Measurements from ENCODE around the gene FHL2. TPM values are rescaled to one million over a fixed set of nuclear protein-coding genes. Genes with fewer than 3 reads are reported as not detected.

The FHL2 gene
- total RNA-seq, 1 donor from 2014 or later = 13.8 TPM

- TF ChIP-seq, protein P1, sequence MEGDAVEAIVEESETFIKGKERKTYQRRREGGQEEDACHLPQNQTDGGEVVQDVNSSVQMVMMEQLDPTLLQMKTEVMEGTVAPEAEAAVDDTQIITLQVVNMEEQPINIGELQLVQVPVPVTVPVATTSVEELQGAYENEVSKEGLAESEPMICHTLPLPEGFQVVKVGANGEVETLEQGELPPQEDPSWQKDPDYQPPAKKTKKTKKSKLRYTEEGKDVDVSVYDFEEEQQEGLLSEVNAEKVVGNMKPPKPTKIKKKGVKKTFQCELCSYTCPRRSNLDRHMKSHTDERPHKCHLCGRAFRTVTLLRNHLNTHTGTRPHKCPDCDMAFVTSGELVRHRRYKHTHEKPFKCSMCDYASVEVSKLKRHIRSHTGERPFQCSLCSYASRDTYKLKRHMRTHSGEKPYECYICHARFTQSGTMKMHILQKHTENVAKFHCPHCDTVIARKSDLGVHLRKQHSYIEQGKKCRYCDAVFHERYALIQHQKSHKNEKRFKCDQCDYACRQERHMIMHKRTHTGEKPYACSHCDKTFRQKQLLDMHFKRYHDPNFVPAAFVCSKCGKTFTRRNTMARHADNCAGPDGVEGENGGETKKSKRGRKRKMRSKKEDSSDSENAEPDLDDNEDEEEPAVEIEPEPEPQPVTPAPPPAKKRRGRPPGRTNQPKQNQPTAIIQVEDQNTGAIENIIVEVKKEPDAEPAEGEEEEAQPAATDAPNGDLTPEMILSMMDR (IDR thresholded peaks at IDR 0.05) = no peak
- DNase-seq (no peak), ATAC-seq (no peak)
- H3K4me3 ChIP-seq = no peak overlapping the region
- H3K27me3 ChIP-seq = peaks cover 4% of the 10 kb centered on the region
- H3K4me1 ChIP-seq = peaks cover 3% of the 10 kb centered on the region
- intact Hi-C loops (cut with DNase I) = no loop called here
- no peaks in the 10 kb centered on the region for H3K9me3 ChIP-seq
- H3K27ac ChIP-seq = no peak overlapping the region
- no peaks in the 10 kb centered on the region for H3K36me3 ChIP-seq
Measured at GRCh38 chr2:105391763-105392662, 6.8 kb downstream of the FHL2 start.

DNA sequence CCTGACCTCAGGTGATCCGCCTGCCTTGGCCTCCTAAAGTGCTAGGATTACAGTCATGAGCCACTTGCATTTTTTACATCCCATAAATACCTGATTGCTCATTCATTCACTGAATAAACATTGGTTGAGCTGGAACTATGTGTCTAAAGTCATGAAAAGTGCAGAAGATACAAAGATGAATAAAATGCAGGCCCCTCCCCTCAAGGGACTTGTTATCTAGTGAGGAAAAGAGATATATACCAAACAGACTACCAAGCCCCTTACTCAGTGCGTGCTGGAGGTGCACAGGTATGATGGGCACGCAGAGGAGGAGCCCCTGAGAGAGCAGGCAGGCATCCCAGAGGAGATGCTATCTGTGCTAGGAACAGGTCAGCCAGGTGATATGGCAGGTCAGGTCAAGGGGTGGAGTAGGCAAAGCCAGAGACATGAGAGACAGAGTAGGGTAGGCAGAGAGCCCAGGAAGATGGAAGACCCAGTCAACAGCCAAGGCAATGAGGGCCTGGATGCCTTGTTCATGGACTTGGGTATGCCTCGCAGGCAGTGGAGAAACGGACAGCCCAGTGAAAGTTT lies 7.7 kb downstream of the FHL2 start:
- Histone ChIP-seq H3K9me3 (no peaks in the 10 kb centered on the region), H3K27ac (no peak overlapping the region), H3K4me3 (no peak overlapping the region), H3K4me1 (peaks cover 3% of the 10 kb centered on the region), H3K27me3 (peaks cover 4% of the 10 kb centered on the region), H3K36me3 (no peaks in the 10 kb centered on the region)
- TF ChIP-seq, protein P1 (IDR thresholded peaks at IDR 0.05) = no peak
- DNase-seq (no peak), ATAC-seq (no peak)
- intact Hi-C loops (cut with DNase I) = no loop called here

DNA sequence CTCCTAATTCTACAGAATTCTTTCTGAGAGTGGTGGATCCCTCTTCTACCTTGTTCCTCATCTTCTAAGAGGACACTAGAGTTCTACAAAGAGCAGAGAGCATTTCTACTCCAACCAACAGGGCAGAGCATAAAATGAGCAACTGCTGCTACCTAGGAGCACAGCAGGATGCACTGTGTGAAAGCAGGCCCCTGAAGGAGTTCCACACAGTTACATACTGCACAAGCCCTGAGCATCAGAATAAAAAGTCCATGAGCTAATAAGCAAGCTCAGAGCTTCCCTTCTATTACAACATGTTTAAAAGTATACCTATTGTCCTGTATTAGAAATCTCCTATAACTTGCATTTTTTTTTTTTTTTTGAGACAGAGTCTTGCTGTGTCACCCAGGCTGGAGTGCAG lies 8.4 kb downstream of the FHL2 start:
- Histone ChIP-seq H3K4me1 (peaks cover 3% of the 10 kb centered on the region), H3K27me3 (peaks cover 4% of the 10 kb centered on the region), H3K36me3 (no peaks in the 10 kb centered on the region), H3K4me3 (no peak overlapping the region), H3K27ac (no peak overlapping the region), H3K9me3 (no peaks in the 10 kb centered on the region)
- no peak for ATAC-seq
- DNase-seq = no peak
- intact Hi-C loops (cut with DNase I) = no loop called here
- TF ChIP-seq, protein P1 (IDR thresholded peaks at IDR 0.05) = no peak

GRCh38 chr2:105388971-105389381 lies 9.9 kb downstream of the FHL2 start:
- Histone ChIP-seq H3K4me3 (no peak overlapping the region), H3K4me1 (peaks cover 3% of the 10 kb centered on the region), H3K9me3 (no peaks in the 10 kb centered on the region), H3K36me3 (no peaks in the 10 kb centered on the region), H3K27me3 (peaks cover 3% of the 10 kb centered on the region), H3K27ac (no peak overlapping the region)
- DNase-seq (no peak), ATAC-seq (no peak)
- intact Hi-C loops (cut with DNase I) = no loop called here
- TF ChIP-seq, protein P1 (IDR thresholded peaks at IDR 0.05) = no peak

DNA sequence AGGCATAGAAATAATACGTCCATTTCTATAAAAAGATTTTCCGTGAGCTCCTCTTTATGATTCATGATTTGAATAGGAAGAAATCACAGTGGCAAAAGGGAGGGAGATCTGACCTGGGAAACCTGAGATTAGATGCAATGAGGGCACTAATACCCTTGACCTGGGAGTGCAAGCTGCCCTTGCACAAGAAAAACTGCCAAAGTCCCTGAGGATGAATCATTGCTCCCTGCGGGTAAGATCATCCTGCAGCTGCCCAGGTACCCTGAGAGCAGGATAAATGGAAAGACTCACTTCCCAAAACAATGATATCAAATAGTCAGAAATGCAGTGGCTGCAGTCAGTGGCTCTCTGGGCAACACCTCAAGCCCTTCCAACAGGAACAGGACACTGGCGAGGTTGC lies 11.6 kb downstream of the FHL2 start:
- Histone ChIP-seq H3K9me3 (no peaks in the 10 kb centered on the region), H3K4me3 (no peak overlapping the region), H3K36me3 (no peaks in the 10 kb centered on the region), H3K27ac (no peak overlapping the region), H3K4me1 (peaks cover 3% of the 10 kb centered on the region), H3K27me3 (no peaks in the 10 kb centered on the region)
- TF ChIP-seq, protein P1 (IDR thresholded peaks at IDR 0.05) = no peak
- ATAC-seq (no peak), DNase-seq (no peak)
- intact Hi-C loops (cut with DNase I) = no loop called here

Data from upper lobe of right lung (tissue), 1 donor.